K562 (cell line): ENCODE results near the gene CDH20. TPM values are rescaled to one million over a fixed set of nuclear protein-coding genes. Genes with fewer than 3 reads are reported as not detected.

ENCODE experiments used
- ATAC-seq: fragments of 200-7000 bp; cut with Tn5 transposase; 3 replicates; pipeline ENCODE4 v1.9.1; 2020; ENCODE audit warnings: moderate library complexity
- BruUV-seq: library from RNA; stranded (reverse); fragments of 400-500 nt; replicated peaks from 2 replicates; lab custom pipeline; 2021; lab: Mats Ljungman, UMichigan
- CTCF ChIA-PET: fragments of 300-600 bp; formaldehyde crosslinking; extraction: SDS; loops from one replicate; lab custom pipeline; 2021; ENCODE audit warnings: low intra/inter-chr PET ratio; lab: Yijun Ruan, JAX
- POLR2A ChIA-PET: fragments of 300-600, 350-650 bp; sonication (Branson Sonifier 250); formaldehyde crosslinking; extraction: SDS; loops from one replicate; lab custom pipeline; 2021; ENCODE audit warnings: antibody characterized with exemption, inconsistent platforms; lab: Yijun Ruan, JAX
- DNase-seq, 4 experiments: peaks; one replicate each; pipeline versions ENCODE4 v3.0.0 to v3.0.0-alpha.2; 2011 to 2018; ENCODE audit warnings: low spot score in 3 of 4, mixed read lengths in 3 of 4; ENCODE audit errors: extremely low read depth in 1 of 4
- FAIRE-seq: peaks from 2 replicates; lab custom pipeline; 2011; peaks lifted over from hg19 to GRCh38; lab: Jason Lieb, UNC
- H2AFZ ChIP-seq: 2 replicates; pipeline ENCODE4 v1.6.0; 2011; ENCODE audit warnings: low read depth, low read length, control low read depth, inconsistent platforms
- H3K27ac ChIP-seq: fragments of 200-600 bp; 3 replicates; pipeline ENCODE4 v1.8.0; 2011; ENCODE audit warnings: low read depth, mild to moderate bottlenecking, control low read depth, inconsistent platforms, low read length, moderate library complexity, mixed read lengths; ENCODE audit errors: extremely low read depth
- H3K27me3 ChIP-seq, 2 experiments: fragments of 300-600 bp in 1 of 2; 2 replicates in 1 of 2; 3 replicates in 1 of 2; pipeline versions ENCODE4 v1.6.0 to v1.8.0; 2011; ENCODE audit warnings: inconsistent platforms in 2 of 2, low read length in 2 of 2, mild to moderate bottlenecking in 1 of 2, mixed read lengths in 1 of 2, moderate library complexity in 1 of 2; ENCODE audit not compliant: control insufficient read depth in 2 of 2, insufficient read depth in 2 of 2
- H3K36me3 ChIP-seq: fragments of 300-600 bp; 3 replicates; pipeline ENCODE4 v1.8.0; 2011; ENCODE audit warnings: mild to moderate bottlenecking, low read length, inconsistent platforms; ENCODE audit not compliant: control insufficient read depth, insufficient read depth
- H3K4me1 ChIP-seq, 2 experiments: fragments of 200-600 bp in 1 of 2; replicated peaks in 1 of 2; 2 replicates in 1 of 2; 3 replicates in 1 of 2; pipeline versions ENCODE4 v1.5.1 to v1.8.0; 2011; ENCODE audit warnings: inconsistent platforms in 2 of 2, low read length in 2 of 2, mild to moderate bottlenecking in 1 of 2, mixed read lengths in 1 of 2, moderate library complexity in 1 of 2; ENCODE audit not compliant: control insufficient read depth in 2 of 2, insufficient read depth in 2 of 2
- H3K4me2 ChIP-seq: 2 replicates; pipeline ENCODE4 v1.6.1; 2011; ENCODE audit warnings: low read length, control low read depth, inconsistent platforms, mixed read lengths; ENCODE audit not compliant: insufficient read depth
- H3K4me3 ChIP-seq: fragments of 200-600 bp; sonication (generic), shearing (Covaris generic); 2 replicates; pipeline ENCODE4 v1.5.1; 2016; ENCODE audit warnings: control low read depth, inconsistent platforms
- H3K79me2 ChIP-seq: fragments of 200-600 bp; 3 replicates; pipeline ENCODE4 v1.8.0; 2011; ENCODE audit warnings: low read length, inconsistent platforms; ENCODE audit not compliant: control insufficient read depth, insufficient read depth
- H3K9ac ChIP-seq, 2 experiments: 2 replicates each; pipeline versions ENCODE4 v1.6.0 to v1.6.1; 2011; ENCODE audit warnings: low read depth in 2 of 2, low read length in 2 of 2, control low read depth in 1 of 2, inconsistent platforms in 1 of 2, mild to moderate bottlenecking in 1 of 2, mixed read lengths in 1 of 2; ENCODE audit not compliant: insufficient read depth in 1 of 2
- H3K9me1 ChIP-seq: one replicate; pipeline ENCODE4 v1.6.0; 2011; ENCODE audit warnings: inconsistent platforms, mild to moderate bottlenecking, low read length, moderate library complexity; ENCODE audit not compliant: control insufficient read depth, insufficient read depth
- H3K9me3 ChIP-seq: replicated peaks from 2 replicates; pipeline ENCODE4 v1.5.1; 2011; ENCODE audit warnings: low read depth, low read length, inconsistent platforms; ENCODE audit not compliant: control insufficient read depth, insufficient read depth
- H4K20me1 ChIP-seq: replicated peaks from 2 replicates; pipeline ENCODE4 v1.6.1; 2011; ENCODE audit warnings: low read length, inconsistent platforms, mixed read lengths; ENCODE audit not compliant: control insufficient read depth, insufficient read depth
- C11orf30 ChIP-seq: fragments of 450-650 bp; IDR thresholded peaks from 2 replicates; pipeline ENCODE4 v1.6.1; 2016; ENCODE audit warnings: low read depth, mild to moderate bottlenecking
- E2F8 ChIP-seq: fragments of 450-650 bp; IDR thresholded peaks from 2 replicates; pipeline ENCODE4 v1.7.1; 2018; ENCODE audit warnings: mild to moderate bottlenecking, low read depth; ENCODE audit not compliant: partially characterized antibody
- EP400 ChIP-seq: fragments of 450-650 bp; IDR thresholded peaks from 2 replicates; pipeline ENCODE4 v1.6.1; 2017; ENCODE audit warnings: antibody characterized with exemption, mild to moderate bottlenecking, moderate library complexity
- NR2C1 ChIP-seq, 2 experiments: fragments of 450-650 bp; IDR thresholded peaks; 2 replicates each; pipeline ENCODE4 v1.6.1; 2017; ENCODE audit warnings: mild to moderate bottlenecking in 2 of 2, antibody characterized with exemption in 1 of 2, inconsistent platforms in 1 of 2, missing compliant biosample characterization in 1 of 2, missing genetic modification characterization in 1 of 2
- POLR2AphosphoS2 ChIP-seq: IDR thresholded peaks from 2 replicates; pipeline ENCODE4 v1.6.1; 2012; ENCODE audit warnings: low read length, improper control_type of control experiment
- PREB ChIP-seq: sonication (generic); formaldehyde crosslinking; IDR thresholded peaks from 2 replicates; pipeline ENCODE4 v1.8.1; 2023; ENCODE audit warnings: mild to moderate bottlenecking, missing genetic modification reagents
- THRB ChIP-seq: fragments of 450-650 bp; formaldehyde crosslinking; conservative IDR thresholded peaks from 2 replicates; pipeline ENCODE4 v1.4.0; 2022; ENCODE audit warnings: mild to moderate bottlenecking, missing genetic modification characterization
- ZBTB7A ChIP-seq: IDR thresholded peaks from 2 replicates; pipeline ENCODE4 v1.6.1; 2011; ENCODE audit warnings: low read depth, mild to moderate bottlenecking, low read length, moderate library complexity, borderline replicate concordance; ENCODE audit not compliant: control insufficient read depth
- ZNF407 ChIP-seq: fragments of 450-650 bp; IDR thresholded peaks from 2 replicates; pipeline ENCODE4 v1.6.1; 2016; ENCODE audit warnings: low read depth
- WGBS: fragments of 100-300 bp; shearing (Covaris generic); methylation state at CpG from one replicate; pipeline ENCODE4 v1.1.6; 2016; ENCODE audit warnings: low coverage, mixed read lengths; ENCODE audit not compliant: insufficient coverage; ENCODE audit errors: missing lambda C conversion rate; 5-methylcytosine and 5-hydroxymethylcytosine counted together
- in situ Hi-C: fragments of 300-500 bp; cut with MboI; formaldehyde crosslinking; loops from 4 replicates; pipeline ENCODE4 v1.15.0; 2018; ENCODE audit warnings: inconsistent platforms, mixed read lengths
- intact Hi-C: fragments of 100-400 bp; cut with micrococcal nuclease; formaldehyde crosslinking; loops from 2 replicates; pipeline ENCODE4 v1.14.2; 2022
- polyA plus RNA-seq, 8 experiments: library from polyadenylated mRNA; depleted of rRNA in 4 of 8; stranded (reverse) in 5 of 8; unstranded in 3 of 8; fragments of >200 nt; fragmentation: Nextera tagmentation in 2 of 8; fragmentation: Illumina TruSeq in 1 of 8; extraction: Ambion mirVana in 2 of 8; extraction: Trizol in 1 of 8; gene quantifications; 2 replicates each; pipeline versions ENCODE4 v1.2.1 to v1.2.3, GENCODE V29; 2011 to 2014; ENCODE audit warnings: inconsistent platforms in 1 of 8, missing spikeins in 1 of 8
- total RNA-seq, 7 experiments: library from RNA; depleted of rRNA in 6 of 7; stranded (reverse); fragments of >200 nt in 6 of 7; fragmentation: Illumina TruSeq in 2 of 7; extraction: Trizol in 2 of 7; gene quantifications; 2 replicates each; pipeline versions ENCODE4 v1.2.1 to v1.2.3, GENCODE V29; 2011 to 2021; ENCODE audit warnings: low replicate concordance in 1 of 7

Gene CDH20
- total and polyA plus RNA-seq, 9 of the 15 experiments (the other 6 are each of a cell fraction or from before 2014, with no cell fraction given) = not detected

GRCh38 chr18:61379827-61380226 is 46.6 kb downstream of the CDH20 start:
- intact Hi-C loops = no loop called here
- no peaks in the 10 kb centered on the region for H3K9me3 ChIP-seq
- H3K27me3 ChIP-seq = no peaks in the 10 kb centered on the region
- no peak overlapping the region for H2AFZ ChIP-seq
- no peak overlapping the region for H3K9ac ChIP-seq
- H3K4me2 ChIP-seq = no peak overlapping the region
- CTCF ChIA-PET = no interaction called here
- in situ Hi-C loops = no loop called here
- no peak overlapping the region for H3K27ac ChIP-seq
- H3K9me1 ChIP-seq = no peaks in the 10 kb centered on the region
- 0% methylated on average over 4 of the region's 4 CpGs for WGBS
- no peaks in the 10 kb centered on the region for H3K4me1 ChIP-seq
- DNase-seq (no peak), FAIRE-seq (no peak), ATAC-seq (no peak)
- H3K79me2 ChIP-seq = no peaks in the 10 kb centered on the region
- POLR2A ChIA-PET = no interaction called here
- H3K4me3 ChIP-seq = no peak overlapping the region
- BruUV-seq = no TSS peak
- H4K20me1 ChIP-seq = no peaks in the 10 kb centered on the region
- H3K36me3 ChIP-seq = no peaks in the 10 kb centered on the region
- TF ChIP-seq ZBTB7A (no peak), ZNF407 (no peak), C11orf30 (no peak), THRB (CRISPR knock-in tag) (no peak), NR2C1 (IDR thresholded peaks at IDR 0.05) (no peak), NR2C1 (tag; IDR thresholded peaks at IDR 0.05) (no peak), PREB (no peak), POLR2AphosphoS2 (no peak), EP400 (no peak), E2F8 (no peak)
